HepG2 (cell line): ENCODE results near the gene SH2B2. TPM values are rescaled to one million over a fixed set of nuclear protein-coding genes. Genes with fewer than 3 reads are reported as not detected.

ENCODE experiments used
- ARNT2 ChIP-seq: sonication (generic); formaldehyde crosslinking; IDR thresholded peaks from 2 replicates; pipeline ENCODE4 v1.8.0; 2022; ENCODE audit warnings: mild to moderate bottlenecking, low read depth, missing genetic modification reagents, moderate library complexity
- ASH2L ChIP-seq: fragments of 300-600, 200-600 bp; sonication (generic); IDR thresholded peaks from 2 replicates; pipeline ENCODE4 v1.7.0; 2017; ENCODE audit warnings: low read depth, mild to moderate bottlenecking, moderate library complexity, mixed read lengths, low read length; ENCODE audit not compliant: insufficient read length
- BHLHE40 ChIP-seq: IDR thresholded peaks from 2 replicates; pipeline ENCODE4 v1.6.1; 2011; ENCODE audit warnings: low read length, improper control_type of control experiment
- CBFB ChIP-seq: sonication (generic); formaldehyde crosslinking; IDR thresholded peaks from 2 replicates; pipeline ENCODE4 v1.4.0; 2020; ENCODE audit warnings: missing genetic modification reagents
- GATAD2A ChIP-seq: IDR thresholded peaks from 2 replicates; pipeline ENCODE4 v1.6.1; 2016
- HOXA5 ChIP-seq: sonication (generic); formaldehyde crosslinking; IDR thresholded peaks from 2 replicates; pipeline ENCODE4 v1.4.0; 2020; ENCODE audit warnings: missing genetic modification reagents
- YY1 ChIP-seq: IDR thresholded peaks from 2 replicates; pipeline ENCODE4 v1.6.1; 2011; ENCODE audit warnings: low read length, low read depth, moderate library complexity, mild to moderate bottlenecking; ENCODE audit not compliant: insufficient read depth, insufficient replicate concordance
- ZNF143 ChIP-seq: sonication (generic); formaldehyde crosslinking; IDR thresholded peaks from 2 replicates; pipeline ENCODE4 v1.4.0; 2020; ENCODE audit warnings: missing genetic modification reagents
- ZNF343 ChIP-seq: sonication (generic); formaldehyde crosslinking; IDR thresholded peaks from 2 replicates; pipeline ENCODE4 v1.4.0; 2020; ENCODE audit warnings: mild to moderate bottlenecking, missing genetic modification reagents
- polyA plus RNA-seq, 8 experiments: library from polyadenylated mRNA; depleted of rRNA in 3 of 8; stranded (reverse) in 7 of 8; unstranded in 1 of 8; fragments of >200 nt; fragmentation: Illumina TruSeq in 4 of 8; extraction: Trizol in 4 of 8; gene quantifications; 2 replicates each; pipeline versions ENCODE4 v1.2.1 to v1.2.3, GENCODE V29; 2011 to 2016; ENCODE audit warnings: low read depth in 4 of 8, missing spikeins in 1 of 8, mixed read lengths in 1 of 8; ENCODE audit not compliant: insufficient read depth in 1 of 8
- total RNA-seq, 5 experiments: library from RNA; depleted of rRNA; stranded (reverse); fragments of >200 nt; fragmentation: Illumina TruSeq; extraction: Trizol; gene quantifications; 2 replicates each; pipeline ENCODE4 v1.2.3, GENCODE V29; 2016; ENCODE audit warnings: low read depth in 1 of 5
- TF ChIP-seq, protein P1 (sequence below): sonication (generic); formaldehyde crosslinking; IDR thresholded peaks from 2 replicates; pipeline ENCODE4 v1.5.1; 2020; ENCODE audit warnings: missing genetic modification reagents, mild to moderate bottlenecking, borderline replicate concordance
- TF ChIP-seq, protein P2 (sequence below): sonication (generic); formaldehyde crosslinking; IDR thresholded peaks from 2 replicates; pipeline ENCODE4 v1.8.0; 2022; ENCODE audit warnings: missing genetic modification reagents, mild to moderate bottlenecking, inconsistent platforms, borderline replicate concordance
- TF ChIP-seq, protein P3 (sequence below): sonication (generic); formaldehyde crosslinking; IDR thresholded peaks from 2 replicates; pipeline ENCODE4 v1.4.0; 2020; ENCODE audit warnings: missing genetic modification reagents
- TF ChIP-seq, protein P4 (sequence below): IDR thresholded peaks from 2 replicates; pipeline ENCODE4 v1.6.1; 2016; ENCODE audit warnings: mild to moderate bottlenecking
- TF ChIP-seq, protein P5 (sequence below): sonication (generic); formaldehyde crosslinking; IDR thresholded peaks from 2 replicates; pipeline ENCODE4 v1.4.0; 2020; ENCODE audit warnings: missing genetic modification reagents, borderline replicate concordance

Gene SH2B2
- total and polyA plus RNA-seq, 2 of the 13 experiments (the other 11 are each of a cell fraction or from before 2014, with no cell fraction given): 0.46 to 1.3 TPM

DNA sequence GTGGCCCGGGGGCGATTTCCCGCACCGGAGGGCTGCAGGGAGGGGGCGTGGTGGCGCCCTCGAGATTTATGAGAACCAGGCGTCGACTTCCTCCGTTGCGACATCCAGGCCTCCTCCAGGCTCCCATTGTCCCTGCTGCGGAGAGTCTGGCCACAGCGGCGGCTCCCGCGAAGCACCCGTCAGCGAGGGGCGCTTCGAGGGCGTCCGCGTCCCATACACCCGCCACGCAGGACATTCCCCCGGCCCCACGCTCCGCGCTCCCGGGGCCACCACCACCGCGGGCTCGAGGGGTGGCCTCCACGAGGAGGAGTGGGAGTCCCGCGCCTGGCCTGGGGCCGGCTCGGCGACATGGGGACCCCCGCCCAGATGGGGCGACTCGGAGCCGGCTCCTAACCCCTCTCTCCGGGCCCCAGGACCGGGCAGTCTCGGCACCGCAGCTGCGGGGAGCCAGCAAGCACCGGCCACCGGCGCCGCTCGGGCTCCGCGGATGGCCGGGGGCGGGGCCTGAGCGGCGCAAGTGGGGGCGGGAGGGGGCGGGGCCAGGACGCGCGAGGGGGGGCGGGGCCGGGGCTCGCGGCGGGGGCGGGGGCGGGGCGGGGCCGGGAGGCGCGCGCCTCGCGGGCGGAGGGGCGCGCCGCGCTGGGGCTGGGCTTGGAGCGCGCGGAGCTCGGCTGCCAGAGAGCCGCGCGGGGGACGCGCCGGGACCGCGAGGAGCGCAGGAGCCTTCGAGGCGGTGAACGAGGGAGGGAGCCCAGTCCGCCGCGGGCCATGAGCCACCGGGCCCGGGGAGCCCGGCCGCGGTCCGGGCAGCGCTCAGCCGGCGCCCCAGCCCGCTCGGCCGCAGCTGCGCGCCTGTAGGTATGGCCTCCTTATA is at the start of gene SH2B2 (continued):
- TF ChIP-seq, protein P1, sequence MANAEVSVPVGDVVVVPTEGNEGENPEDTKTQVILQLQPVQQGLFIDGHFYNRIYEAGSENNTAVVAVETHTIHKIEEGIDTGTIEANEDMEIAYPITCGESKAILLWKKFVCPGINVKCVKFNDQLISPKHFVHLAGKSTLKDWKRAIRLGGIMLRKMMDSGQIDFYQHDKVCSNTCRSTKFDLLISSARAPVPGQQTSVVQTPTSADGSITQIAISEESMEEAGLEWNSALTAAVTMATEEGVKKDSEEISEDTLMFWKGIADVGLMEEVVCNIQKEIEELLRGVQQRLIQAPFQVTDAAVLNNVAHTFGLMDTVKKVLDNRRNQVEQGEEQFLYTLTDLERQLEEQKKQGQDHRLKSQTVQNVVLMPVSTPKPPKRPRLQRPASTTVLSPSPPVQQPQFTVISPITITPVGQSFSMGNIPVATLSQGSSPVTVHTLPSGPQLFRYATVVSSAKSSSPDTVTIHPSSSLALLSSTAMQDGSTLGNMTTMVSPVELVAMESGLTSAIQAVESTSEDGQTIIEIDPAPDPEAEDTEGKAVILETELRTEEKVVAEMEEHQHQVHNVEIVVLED (CRISPR knock-in tag): 0 out of 2 replicates have a peak, but pooled peaks have one; percentile 22
- TF ChIP-seq HOXA5 (peak; percentile 84), ZNF143 (peak; percentile 9; the same call in 1 of the 2 replicates), BHLHE40 (no peak), YY1 (peak; percentile 39), CBFB (CRISPR knock-in tag) (0 out of 2 replicates have a peak, but pooled peaks have one; percentile 30), ASH2L (peak; percentile 52), ARNT2 (CRISPR knock-in tag) (peak; percentile 13), ZNF343 (0 out of 2 replicates have a peak, but pooled peaks have one; percentile 18), GATAD2A (CRISPR knock-in tag) (peak; percentile 52; the same call in 1 of the 2 replicates)
- TF ChIP-seq, protein P2, sequence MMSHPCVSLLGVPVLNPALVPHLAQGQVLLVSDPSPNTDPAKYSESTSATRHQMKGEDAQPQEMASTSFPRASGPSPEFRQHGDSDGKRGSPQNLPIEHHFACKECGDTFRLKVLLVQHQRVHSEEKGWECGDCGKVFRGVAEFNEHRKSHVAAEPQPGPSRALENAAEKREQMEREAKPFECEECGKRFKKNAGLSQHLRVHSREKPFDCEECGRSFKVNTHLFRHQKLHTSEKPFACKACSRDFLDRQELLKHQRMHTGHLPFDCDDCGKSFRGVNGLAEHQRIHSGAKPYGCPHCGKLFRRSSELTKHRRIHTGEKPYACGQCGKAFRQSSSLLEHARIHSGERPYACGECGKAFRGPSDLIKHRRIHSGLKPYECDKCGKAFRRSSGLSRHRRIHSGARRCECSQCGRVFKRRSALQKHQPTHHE (CRISPR knock-in tag): peak; percentile 69; the same call in 1 of the 2 replicates
- TF ChIP-seq, protein P3, sequence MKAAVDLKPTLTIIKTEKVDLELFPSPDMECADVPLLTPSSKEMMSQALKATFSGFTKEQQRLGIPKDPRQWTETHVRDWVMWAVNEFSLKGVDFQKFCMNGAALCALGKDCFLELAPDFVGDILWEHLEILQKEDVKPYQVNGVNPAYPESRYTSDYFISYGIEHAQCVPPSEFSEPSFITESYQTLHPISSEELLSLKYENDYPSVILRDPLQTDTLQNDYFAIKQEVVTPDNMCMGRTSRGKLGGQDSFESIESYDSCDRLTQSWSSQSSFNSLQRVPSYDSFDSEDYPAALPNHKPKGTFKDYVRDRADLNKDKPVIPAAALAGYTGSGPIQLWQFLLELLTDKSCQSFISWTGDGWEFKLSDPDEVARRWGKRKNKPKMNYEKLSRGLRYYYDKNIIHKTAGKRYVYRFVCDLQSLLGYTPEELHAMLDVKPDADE: peak; percentile 61
- TF ChIP-seq, protein P4, sequence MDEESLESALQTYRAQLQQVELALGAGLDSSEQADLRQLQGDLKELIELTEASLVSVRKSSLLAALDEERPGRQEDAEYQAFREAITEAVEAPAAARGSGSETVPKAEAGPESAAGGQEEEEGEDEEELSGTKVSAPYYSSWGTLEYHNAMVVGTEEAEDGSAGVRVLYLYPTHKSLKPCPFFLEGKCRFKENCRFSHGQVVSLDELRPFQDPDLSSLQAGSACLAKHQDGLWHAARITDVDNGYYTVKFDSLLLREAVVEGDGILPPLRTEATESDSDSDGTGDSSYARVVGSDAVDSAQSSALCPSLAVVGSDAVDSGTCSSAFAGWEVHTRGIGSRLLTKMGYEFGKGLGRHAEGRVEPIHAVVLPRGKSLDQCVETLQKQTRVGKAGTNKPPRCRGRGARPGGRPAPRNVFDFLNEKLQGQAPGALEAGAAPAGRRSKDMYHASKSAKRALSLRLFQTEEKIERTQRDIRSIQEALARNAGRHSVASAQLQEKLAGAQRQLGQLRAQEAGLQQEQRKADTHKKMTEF (CRISPR knock-in tag): peak; percentile 78
- TF ChIP-seq, protein P5, sequence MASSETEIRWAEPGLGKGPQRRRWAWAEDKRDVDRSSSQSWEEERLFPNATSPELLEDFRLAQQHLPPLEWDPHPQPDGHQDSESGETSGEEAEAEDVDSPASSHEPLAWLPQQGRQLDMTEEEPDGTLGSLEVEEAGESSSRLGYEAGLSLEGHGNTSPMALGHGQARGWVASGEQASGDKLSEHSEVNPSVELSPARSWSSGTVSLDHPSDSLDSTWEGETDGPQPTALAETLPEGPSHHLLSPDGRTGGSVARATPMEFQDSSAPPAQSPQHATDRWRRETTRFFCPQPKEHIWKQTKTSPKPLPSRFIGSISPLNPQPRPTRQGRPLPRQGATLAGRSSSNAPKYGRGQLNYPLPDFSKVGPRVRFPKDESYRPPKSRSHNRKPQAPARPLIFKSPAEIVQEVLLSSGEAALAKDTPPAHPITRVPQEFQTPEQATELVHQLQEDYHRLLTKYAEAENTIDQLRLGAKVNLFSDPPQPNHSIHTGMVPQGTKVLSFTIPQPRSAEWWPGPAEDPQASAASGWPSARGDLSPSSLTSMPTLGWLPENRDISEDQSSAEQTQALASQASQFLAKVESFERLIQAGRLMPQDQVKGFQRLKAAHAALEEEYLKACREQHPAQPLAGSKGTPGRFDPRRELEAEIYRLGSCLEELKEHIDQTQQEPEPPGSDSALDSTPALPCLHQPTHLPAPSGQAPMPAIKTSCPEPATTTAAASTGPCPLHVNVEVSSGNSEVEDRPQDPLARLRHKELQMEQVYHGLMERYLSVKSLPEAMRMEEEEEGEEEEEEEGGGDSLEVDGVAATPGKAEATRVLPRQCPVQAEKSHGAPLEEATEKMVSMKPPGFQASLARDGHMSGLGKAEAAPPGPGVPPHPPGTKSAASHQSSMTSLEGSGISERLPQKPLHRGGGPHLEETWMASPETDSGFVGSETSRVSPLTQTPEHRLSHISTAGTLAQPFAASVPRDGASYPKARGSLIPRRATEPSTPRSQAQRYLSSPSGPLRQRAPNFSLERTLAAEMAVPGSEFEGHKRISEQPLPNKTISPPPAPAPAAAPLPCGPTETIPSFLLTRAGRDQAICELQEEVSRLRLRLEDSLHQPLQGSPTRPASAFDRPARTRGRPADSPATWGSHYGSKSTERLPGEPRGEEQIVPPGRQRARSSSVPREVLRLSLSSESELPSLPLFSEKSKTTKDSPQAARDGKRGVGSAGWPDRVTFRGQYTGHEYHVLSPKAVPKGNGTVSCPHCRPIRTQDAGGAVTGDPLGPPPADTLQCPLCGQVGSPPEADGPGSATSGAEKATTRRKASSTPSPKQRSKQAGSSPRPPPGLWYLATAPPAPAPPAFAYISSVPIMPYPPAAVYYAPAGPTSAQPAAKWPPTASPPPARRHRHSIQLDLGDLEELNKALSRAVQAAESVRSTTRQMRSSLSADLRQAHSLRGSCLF (CRISPR knock-in tag): no peak
